Hematopoietic multipotent progenitor cell (in vitro differentiated cells): ENCODE measurements around the gene SAMD8. TPM values are rescaled to one million over a fixed set of nuclear protein-coding genes. Genes with fewer than 3 reads are reported as not detected.
"Not testable (repeated sequence)": the region's sequence is repeated elsewhere in the genome, so short reads cannot be mapped to it uniquely, and the experiment has no call there.

Experiments
- DNase-seq, 3 donors: peaks; one replicate each; pipeline ENCODE4 v3.0.0-alpha.2; 2011 to 2015; ENCODE audit warnings: low read depth in 2 of 3, low spot score in 2 of 3
- total RNA-seq: library from RNA; depleted of rRNA; stranded (reverse); fragments of >200 nt; gene quantifications from one replicate; pipeline ENCODE4 v1.2.3, GENCODE V29; 2012

SAMD8 gene
- total RNA-seq, 1 donor = 13.2 TPM

- DNase-seq = not testable (repeated sequence)
These were observed 4.6 kb upstream of the SAMD8 start for GRCh38 chr10:75106891-75107290.

GRCh38 chr10:75107756-75108683 is 3.4 kb upstream of the SAMD8 start:
- no peak for DNase-seq

GRCh38 chr10:75108684-75109458 is 2.6 kb upstream of the SAMD8 start:
- DNase-seq = no peak

GRCh38 chr10:75109459-75109778 is 2.0 kb upstream of the SAMD8 start:
- DNase-seq = no peak

DNA sequence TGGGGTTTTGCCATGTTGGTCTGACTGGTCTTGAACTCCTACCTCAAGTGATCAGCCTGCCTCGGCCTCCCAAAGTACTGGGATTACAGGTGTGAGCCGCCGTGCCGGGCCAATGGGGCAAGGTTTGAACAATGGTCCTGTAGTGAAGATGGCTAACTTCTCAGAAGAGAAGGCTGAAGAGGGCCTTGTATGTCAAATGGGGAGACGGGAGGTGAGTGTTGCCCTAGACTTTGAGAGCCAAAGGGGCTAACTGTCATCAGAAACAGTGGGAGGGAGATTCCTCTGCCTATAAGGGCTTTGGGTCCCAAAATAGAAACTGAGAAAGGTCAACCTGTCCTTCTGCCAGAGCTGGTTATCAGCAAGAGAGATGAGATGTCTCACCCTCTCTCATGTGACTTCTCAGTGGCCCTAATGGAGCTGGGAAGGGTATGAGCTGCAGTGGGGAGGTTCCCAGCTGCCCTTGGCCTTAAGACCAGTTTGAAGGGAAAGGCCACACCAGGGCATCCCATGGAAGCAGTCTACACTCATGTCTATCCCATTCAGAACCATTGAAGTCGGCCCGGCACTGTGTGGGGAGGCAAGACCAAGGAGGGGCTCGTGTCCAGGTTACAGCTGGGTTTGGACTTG is 1.3 kb upstream of the SAMD8 start:
- no peak for DNase-seq

DNA sequence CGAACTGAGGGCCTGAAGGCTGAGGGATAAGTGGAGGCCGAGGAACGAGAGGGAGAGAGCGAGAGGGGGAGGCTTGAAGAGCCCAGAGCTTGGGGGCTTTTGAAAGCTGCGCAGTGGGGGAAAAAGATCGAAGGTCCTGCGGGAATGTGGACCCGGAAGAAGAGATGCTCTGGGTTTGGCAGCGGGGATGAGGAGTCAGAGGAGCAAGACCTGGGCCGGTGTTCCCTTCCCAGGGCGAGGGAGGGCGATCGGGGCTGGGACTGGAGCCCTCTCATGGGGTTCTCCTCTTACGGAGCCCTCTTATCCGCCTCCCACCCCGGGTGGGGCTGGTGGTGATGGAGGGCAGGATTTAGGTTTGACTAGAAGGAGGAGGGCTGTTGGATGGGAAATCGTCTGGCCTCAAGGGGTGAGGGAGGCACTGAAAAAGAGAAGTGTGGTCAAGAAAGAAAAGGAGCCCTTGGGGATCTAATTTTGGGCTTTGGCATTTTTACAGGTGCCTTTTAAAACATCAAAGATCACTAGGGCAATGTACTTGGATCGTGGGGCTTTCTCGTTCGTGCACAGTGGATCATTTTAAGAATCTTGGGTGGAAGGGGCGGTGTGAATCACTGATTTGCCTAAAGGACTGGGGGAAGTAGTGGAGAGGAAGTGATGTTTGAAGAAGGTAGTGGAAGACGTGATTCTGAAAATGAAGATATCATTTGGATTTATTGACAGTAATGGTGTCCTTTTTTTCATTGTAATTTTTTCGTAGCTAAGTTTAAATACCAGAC is 637 bp downstream of the SAMD8 start:
- peak; percentile 28 to 76 (median 51) for DNase-seq

GRCh38 chr10:75115137-75115536 is 3.7 kb downstream of the SAMD8 start:
- no peak for DNase-seq

DNA sequence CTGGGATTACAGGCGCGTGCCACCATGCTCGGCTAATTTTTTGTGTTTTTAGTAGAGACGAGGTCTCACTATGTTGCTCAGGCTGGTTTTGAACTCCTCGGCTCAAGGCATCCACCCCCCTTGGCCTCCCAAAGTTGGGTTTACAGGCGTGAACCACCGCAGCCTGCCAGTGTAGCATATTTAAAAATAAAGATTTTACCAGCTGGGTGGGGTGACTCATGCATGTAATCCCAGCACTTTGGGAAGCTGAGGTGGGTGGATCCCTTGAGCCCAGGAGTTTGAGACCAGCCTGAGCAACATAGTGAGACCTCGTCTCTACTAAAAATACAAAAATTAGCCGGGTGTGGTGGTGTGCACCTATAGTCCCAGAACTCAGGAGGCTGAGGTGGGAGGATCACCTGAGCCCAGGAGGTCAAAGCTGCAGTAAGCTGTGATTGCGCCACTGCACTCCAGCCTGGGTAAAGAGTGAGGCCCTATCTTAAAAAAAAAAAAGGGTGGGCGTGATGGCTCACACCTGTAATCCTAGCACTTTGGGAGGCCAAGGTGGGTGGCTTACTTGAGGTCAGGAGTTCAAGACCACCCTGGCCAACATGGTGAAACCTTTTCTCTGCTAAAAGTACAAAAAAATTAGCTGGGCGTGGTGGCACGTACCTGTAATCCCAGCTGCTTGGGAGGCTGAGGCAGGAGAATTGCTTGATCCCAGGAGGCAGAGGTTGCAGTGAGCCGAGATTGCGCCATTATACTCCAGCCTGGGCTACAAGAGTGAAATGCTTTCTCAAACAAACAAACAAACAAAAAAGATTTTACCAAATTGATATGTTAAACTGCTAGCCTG is 5.7 kb downstream of the SAMD8 start:
- not testable (repeated sequence) for DNase-seq

GRCh38 chr10:75117995-75118394 is 6.5 kb downstream of the SAMD8 start:
- DNase-seq = no peak

GRCh38 chr10:75119444-75120066 is 8.1 kb downstream of the SAMD8 start:
- not testable (repeated sequence) for DNase-seq

DNA sequence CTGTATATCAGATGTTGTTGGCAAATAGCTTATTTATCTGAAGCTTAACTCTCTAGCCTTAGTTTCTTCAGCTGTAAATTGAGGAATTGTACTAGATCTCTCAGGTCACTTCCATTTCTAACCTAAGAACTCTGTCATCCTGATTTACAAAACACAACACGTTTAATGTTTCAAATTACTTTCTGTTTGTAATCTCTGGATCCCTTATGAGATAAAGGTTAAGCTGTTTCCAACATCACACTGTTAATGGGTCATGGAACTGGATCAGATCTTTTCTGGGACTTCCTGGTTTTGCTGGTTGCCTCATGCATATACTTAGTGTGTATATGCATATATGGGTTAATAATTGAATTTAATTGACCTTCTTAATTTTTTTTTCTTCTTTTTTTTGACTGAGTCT is 9.9 kb downstream of the SAMD8 start:
- DNase-seq = no peak

GRCh38 chr10:75122505-75122904 is 11.0 kb downstream of the SAMD8 start:
- no peak for DNase-seq

- DNase-seq = no peak
These were observed 11.7 kb downstream of the SAMD8 start for GRCh38 chr10:75123088-75123682.

- no peak for DNase-seq
These were observed 14.8 kb downstream of the SAMD8 start for GRCh38 chr10:75126277-75126676.

- DNase-seq = peak in 1 of 3 donors; percentile 32
These were observed 16.0 kb downstream of the SAMD8 start for GRCh38 chr10:75127471-75127870.

GRCh38 chr10:75128985-75129384 is 17.5 kb downstream of the SAMD8 start:
- peak in 2 of 3 donors; percentile 36 to 51 for DNase-seq

DNA sequence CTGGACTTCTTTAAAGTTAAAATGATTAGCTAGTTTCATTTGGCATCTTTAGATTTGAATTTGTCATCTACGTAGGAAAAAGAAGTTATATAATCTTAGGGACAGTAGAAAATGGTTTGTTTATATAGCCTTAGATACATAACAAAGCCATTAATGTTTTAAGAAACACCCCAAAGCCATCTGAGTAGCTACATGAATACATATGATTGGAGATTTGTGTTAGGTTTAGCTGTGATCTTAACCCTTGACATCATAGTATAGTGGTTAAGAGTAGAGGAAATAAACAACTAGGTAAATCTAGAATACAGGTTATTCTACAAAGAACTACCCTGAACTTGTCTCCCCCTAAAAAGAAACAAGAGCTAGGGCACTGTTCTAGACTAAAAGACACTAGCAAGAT is 18.1 kb downstream of the SAMD8 start:
- no peak for DNase-seq

- not testable (repeated sequence) for DNase-seq
These were observed 22.2 kb downstream of the SAMD8 start for GRCh38 chr10:75133701-75134100.

DNA sequence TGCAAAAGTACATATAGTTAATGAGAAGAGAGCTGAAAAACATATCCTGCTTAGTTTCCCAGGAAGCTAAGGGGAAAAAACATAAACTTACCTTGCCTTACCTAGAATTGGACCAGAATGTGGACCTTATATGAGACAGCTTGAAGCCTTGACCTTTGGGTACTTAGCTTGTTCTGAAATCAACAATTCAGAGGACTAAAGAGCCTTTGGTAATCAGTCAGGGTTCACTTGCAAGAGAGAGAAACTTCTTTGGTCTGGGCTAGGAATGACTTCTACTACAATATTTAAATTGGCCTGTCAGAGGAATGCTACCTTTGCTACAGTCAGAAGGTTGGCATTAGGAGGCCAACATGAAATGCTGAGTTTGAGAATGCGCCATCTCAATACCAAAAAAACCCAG is 24.9 kb downstream of the SAMD8 start:
- DNase-seq = no peak
